Gastrocnemius medialis (tissue), 4 donors: ENCODE measurements around the gene LHX1. TPM values are rescaled to one million over a fixed set of nuclear protein-coding genes. Genes with fewer than 3 reads are reported as not detected.

Experiments used
- ATAC-seq, 2 donors: fragments of 150-250 bp; one replicate each; pipeline ENCODE4 v1.9.1; 2016
- DNase-seq, 2 donors: peaks; one replicate each; pipeline ENCODE4 v3.0.0-alpha.2; 2019
- H3K27ac ChIP-seq, 4 donors: fragments of 200-600 bp; sonication (generic); 1 replicate in 1 of 4; 2 replicates in 3 of 4; pipeline ENCODE4 v1.5.1; 2016 to 2018; ENCODE audit warnings: mild to moderate bottlenecking in 2 of 4, moderate library complexity in 1 of 4
- H3K27me3 ChIP-seq, 3 donors: fragments of 200-600 bp; sonication (generic) in 2 of 3; 1 replicate in 1 of 3; 2 replicates in 2 of 3; pipeline versions ENCODE4 v1.5.1 to v1.6.0; 2016 to 2019; ENCODE audit warnings: mild to moderate bottlenecking in 1 of 3, moderate library complexity in 1 of 3
- H3K36me3 ChIP-seq, 2 donors: fragments of 200-600 bp; sonication (generic) in 1 of 2; one replicate each; pipeline ENCODE4 v1.5.1; 2017 to 2018
- H3K4me1 ChIP-seq, 2 donors: fragments of 200-600 bp; sonication (generic) in 1 of 2; one replicate each; pipeline ENCODE4 v1.5.1; 2016 to 2017; ENCODE audit warnings: mild to moderate bottlenecking in 2 of 2
- H3K4me3 ChIP-seq, 4 donors: fragments of 200-600 bp; sonication (generic) in 3 of 4; 1 replicate in 1 of 4; 2 replicates in 3 of 4; pipeline ENCODE4 v1.5.1; 2016 to 2019; ENCODE audit warnings: mild to moderate bottlenecking in 2 of 4
- H3K9me3 ChIP-seq, 3 donors: fragments of 200-600 bp; sonication (generic) in 2 of 3; 1 replicate in 1 of 3; 2 replicates in 2 of 3; pipeline ENCODE4 v1.5.1; 2016 to 2019
- CTCF ChIP-seq, 5 experiments: fragments of 450-650 bp in 3 of 5; fragments of 200-600 bp in 2 of 5; sonication (generic) in 2 of 5; IDR thresholded peaks in 4 of 5; conservative IDR thresholded peaks in 1 of 5; 1 replicate in 4 of 5; 2 replicates in 1 of 5; pipeline ENCODE4 v1.5.1; 2016 to 2019; ENCODE audit warnings: antibody characterized with exemption in 5 of 5, mild to moderate bottlenecking in 3 of 5, moderate library complexity in 3 of 5
- POLR2A ChIP-seq, 2 donors: fragments of 450-650 bp; IDR thresholded peaks; one replicate each; pipeline ENCODE4 v1.6.1; 2017; ENCODE audit warnings: antibody characterized with exemption in 2 of 2, mild to moderate bottlenecking in 2 of 2, moderate library complexity in 2 of 2
- in situ Hi-C, 4 donors: fragments of 200-750 bp; cut with MboI; loops; one replicate each; pipeline versions ENCODE4 v1.15.0 to v1.8.0; 2017; ENCODE audit warnings: low sequenced_read_pairs in 4 of 4
- intact Hi-C: fragments of 100-400 bp; cut with DNase I; formaldehyde crosslinking; loops from one replicate; pipeline ENCODE4 v1.15.1; 2023; ENCODE audit warnings: low total_unique reads
- total RNA-seq, 4 donors: library from RNA; depleted of rRNA; stranded (reverse); fragments of >200 nt; gene quantifications; one replicate each; pipeline versions ENCODE4 v1.1.0 to v1.2.3, GENCODE V29; 2016

The LHX1 gene
- total RNA-seq, 4 donors from 2014 or later: not detected

- Histone ChIP-seq H3K27ac (no peak overlapping the region), H3K36me3 (no peaks in the 10 kb centered on the region), H3K27me3 (peaks cover 67 to 71% (median 68%) of the 10 kb centered on the region in 3 donors), H3K9me3 (no peaks in the 10 kb centered on the region), H3K4me1 (peaks cover 13 to 21% of the 10 kb centered on the region in 2 donors), H3K4me3 (no peak overlapping the region)
- ATAC-seq (no peak), DNase-seq (no peak)
- in situ Hi-C loops: loop anchor here in 1 of 4 donors (25.0 kb wide), 1 partner anchor 291 kb away; no protein-coding TSS in a partner anchor
- intact Hi-C loops: no loop called here
- no peak for TF ChIP-seq POLR2A (IDR thresholded peaks at IDR 0.05)
- no peak for TF ChIP-seq CTCF (IDR thresholded peaks at IDR 0.05 in 4 of 5, conservative IDR thresholded peaks at IDR 0.05 in 1 of 5)
Measured at GRCh38 chr17:36928471-36929345, 8.6 kb upstream of the LHX1 start.

GRCh38 chr17:36929851-36930582 is 7.3 kb upstream of the LHX1 start:
- H3K9me3 ChIP-seq: no peaks in the 10 kb centered on the region
- TF ChIP-seq CTCF (IDR thresholded peaks at IDR 0.05 in 4 of 5, conservative IDR thresholded peaks at IDR 0.05 in 1 of 5): no peak
- no peak for TF ChIP-seq POLR2A (IDR thresholded peaks at IDR 0.05)
- in situ Hi-C loops (loop anchor here in 1 of 4 donors (25.0 kb wide), 1 partner anchor 293 kb away; no protein-coding TSS in a partner anchor), intact Hi-C loops (no loop called here)
- H3K36me3 ChIP-seq: no peaks in the 10 kb centered on the region
- H3K4me1 ChIP-seq: peaks cover 24 to 34% of the 10 kb centered on the region in 2 donors
- DNase-seq: no peak
- H3K4me3 ChIP-seq: no peak overlapping the region
- H3K27me3 ChIP-seq: peaks cover 80 to 84% (median 81%) of the 10 kb centered on the region in 3 donors
- ATAC-seq: no peak
- no peak overlapping the region for H3K27ac ChIP-seq

- intact Hi-C loops: no loop called here
- Histone ChIP-seq H3K9me3 (no peaks in the 10 kb centered on the region), H3K27ac (no peak overlapping the region), H3K4me3 (no peak overlapping the region), H3K27me3 (peaks cover 86 to 89% (median 86%) of the 10 kb centered on the region in 3 donors), H3K36me3 (no peaks in the 10 kb centered on the region), H3K4me1 (peaks cover 24 to 39% of the 10 kb centered on the region in 2 donors)
- TF ChIP-seq CTCF (IDR thresholded peaks at IDR 0.05 in 4 of 5, conservative IDR thresholded peaks at IDR 0.05 in 1 of 5): no peak
- TF ChIP-seq POLR2A (IDR thresholded peaks at IDR 0.05): no peak
- in situ Hi-C loops: loop anchor here in 1 of 4 donors (25.0 kb wide), 1 partner anchor 293 kb away; no protein-coding TSS in a partner anchor
- no peak for ATAC-seq
- DNase-seq: no peak
Measured at GRCh38 chr17:36930583-36930900, 6.7 kb upstream of the LHX1 start.

GRCh38 chr17:36931096-36931696 is 6.1 kb upstream of the LHX1 start:
- Histone ChIP-seq H3K9me3 (no peaks in the 10 kb centered on the region), H3K36me3 (no peaks in the 10 kb centered on the region), H3K27ac (no peak overlapping the region), H3K27me3 (peaks cover 92 to 96% (median 93%) of the 10 kb centered on the region in 3 donors), H3K4me3 (no peak overlapping the region), H3K4me1 (peaks cover 28 to 46% of the 10 kb centered on the region in 2 donors)
- in situ Hi-C loops: loop anchor here in 1 of 4 donors (25.0 kb wide), 1 partner anchor 294 kb away; no protein-coding TSS in a partner anchor
- ATAC-seq: no peak
- TF ChIP-seq POLR2A (IDR thresholded peaks at IDR 0.05): no peak
- no peak for TF ChIP-seq CTCF (IDR thresholded peaks at IDR 0.05 in 4 of 5, conservative IDR thresholded peaks at IDR 0.05 in 1 of 5)
- no peak for DNase-seq
- intact Hi-C loops: no loop called here
